H9 (cell line): ENCODE results near the gene TMEM200A. TPM values are rescaled to one million over a fixed set of nuclear protein-coding genes. Genes with fewer than 3 reads are reported as not detected.

Experiments used
- DNase-seq: peaks from one replicate; pipeline ENCODE4 v3.0.0-alpha.2; 2017
- H2AFZ ChIP-seq: one replicate; pipeline ENCODE4 v1.6.1; 2013; ENCODE audit warnings: mild to moderate bottlenecking, low read length, control low read depth, moderate library complexity
- H2AK5ac ChIP-seq: 2 replicates; pipeline ENCODE4 v1.6.1; 2013; ENCODE audit warnings: low read length, control low read depth, mixed read lengths; ENCODE audit not compliant: insufficient read length
- H2BK120ac ChIP-seq: one replicate; pipeline ENCODE4 v1.6.1; 2013; ENCODE audit warnings: low read depth, mild to moderate bottlenecking, low read length, control low read depth, inconsistent platforms; ENCODE audit not compliant: poor library complexity, severe bottlenecking
- H2BK12ac ChIP-seq: 2 replicates; pipeline ENCODE4 v1.6.1; 2013; ENCODE audit warnings: low read length, control low read depth, mixed read lengths, low read depth; ENCODE audit not compliant: insufficient read length
- H2BK15ac ChIP-seq: 2 replicates; pipeline ENCODE4 v1.6.1; 2013; ENCODE audit warnings: low read depth, low read length, control low read depth
- H2BK20ac ChIP-seq: one replicate; pipeline ENCODE4 v1.6.1; 2013; ENCODE audit warnings: low read depth, mild to moderate bottlenecking, low read length, control low read depth, inconsistent platforms; ENCODE audit not compliant: poor library complexity, severe bottlenecking
- H2BK5ac ChIP-seq: 2 replicates; pipeline ENCODE4 v1.6.1; 2013; ENCODE audit warnings: low read length, control low read depth, mixed read lengths; ENCODE audit not compliant: insufficient read length
- H3K14ac ChIP-seq: 2 replicates; pipeline ENCODE4 v1.6.1; 2013; ENCODE audit warnings: low read length, control low read depth; ENCODE audit not compliant: insufficient read depth
- H3K18ac ChIP-seq: 2 replicates; pipeline ENCODE4 v1.6.1; 2013; ENCODE audit warnings: low read depth, mild to moderate bottlenecking, mixed read lengths, low read length, control low read depth; ENCODE audit not compliant: insufficient read length
- H3K23ac ChIP-seq: 2 replicates; pipeline ENCODE4 v1.6.1; 2013; ENCODE audit warnings: low read length, control low read depth, mixed read lengths, low read depth; ENCODE audit not compliant: insufficient read length
- H3K23me2 ChIP-seq: 2 replicates; pipeline ENCODE4 v1.6.1; 2013; ENCODE audit warnings: low read depth, mild to moderate bottlenecking, mixed read lengths, low read length, control low read depth; ENCODE audit not compliant: insufficient read length, poor library complexity, severe bottlenecking
- H3K27ac ChIP-seq: 2 replicates; pipeline ENCODE4 v1.5.1; 2013; ENCODE audit warnings: low read length, control low read depth, mixed read lengths, low read depth; ENCODE audit not compliant: insufficient read length
- H3K27me3 ChIP-seq: 2 replicates; pipeline ENCODE4 v1.6.1; 2013; ENCODE audit warnings: low read length, control low read depth, inconsistent platforms; ENCODE audit not compliant: insufficient read depth
- H3K4ac ChIP-seq: 2 replicates; pipeline ENCODE4 v1.6.1; 2013; ENCODE audit warnings: low read depth, mild to moderate bottlenecking, control low read depth, inconsistent platforms, low read length, moderate library complexity
- H3K4me1 ChIP-seq: 2 replicates; pipeline ENCODE4 v1.6.1; 2013; ENCODE audit warnings: low read length, control low read depth, inconsistent platforms; ENCODE audit not compliant: insufficient read depth
- H3K4me2 ChIP-seq: 2 replicates; pipeline ENCODE4 v1.6.1; 2013; ENCODE audit warnings: low read length, control low read depth, mixed read lengths; ENCODE audit not compliant: insufficient read length, insufficient read depth
- H3K56ac ChIP-seq: 2 replicates; pipeline ENCODE4 v1.6.1; 2013; ENCODE audit warnings: low read depth, mild to moderate bottlenecking, mixed read lengths, low read length, control low read depth; ENCODE audit not compliant: insufficient read length
- H3K79me1 ChIP-seq: 2 replicates; pipeline ENCODE4 v1.6.1; 2013; ENCODE audit warnings: low read depth, mild to moderate bottlenecking, moderate library complexity, low read length, control low read depth, inconsistent platforms; ENCODE audit not compliant: insufficient read depth, poor library complexity, severe bottlenecking
- H3K79me2 ChIP-seq: 2 replicates; pipeline ENCODE4 v1.6.1; 2013; ENCODE audit warnings: low read length, control low read depth, inconsistent platforms; ENCODE audit not compliant: insufficient read depth
- H3K9ac ChIP-seq: 2 replicates; pipeline ENCODE4 v1.6.1; 2013; ENCODE audit warnings: low read length, control low read depth, mixed read lengths; ENCODE audit not compliant: insufficient read length; ENCODE audit errors: extremely low read depth
- H3K9me3 ChIP-seq: one replicate; pipeline ENCODE4 v1.6.1; 2013; ENCODE audit warnings: low read depth, low read length, inconsistent platforms; ENCODE audit not compliant: control insufficient read depth
- H3T11ph ChIP-seq: one replicate; pipeline ENCODE4 v1.6.1; 2013; ENCODE audit warnings: mild to moderate bottlenecking, low read length, control low read depth, inconsistent platforms
- H4K20me1 ChIP-seq: one replicate; pipeline ENCODE4 v1.6.1; 2013; ENCODE audit not compliant: control insufficient read depth, insufficient read length, insufficient read depth
- H4K5ac ChIP-seq: 2 replicates; pipeline ENCODE4 v1.6.1; 2013; ENCODE audit warnings: low read depth, mild to moderate bottlenecking, mixed read lengths, low read length, control low read depth; ENCODE audit not compliant: insufficient read length
- H4K8ac ChIP-seq: replicated peaks from 2 replicates; pipeline ENCODE4 v1.6.1; 2013; ENCODE audit warnings: low read length, control low read depth, mixed read lengths, low read depth; ENCODE audit not compliant: insufficient read length
- H4K91ac ChIP-seq: 2 replicates; pipeline ENCODE4 v1.6.1; 2013; ENCODE audit warnings: low read depth, mild to moderate bottlenecking, moderate library complexity, mixed read lengths, low read length, control low read depth; ENCODE audit not compliant: insufficient read length
- H3K27ac Mint-ChIP-seq, 3 experiments: 2 replicates in 2 of 3; 3 replicates in 1 of 3; pipeline ENCODE4 v1.8.0; 2020 to 2021; ENCODE audit warnings: mixed read lengths in 3 of 3, mild to moderate bottlenecking in 1 of 3, moderate library complexity in 1 of 3
- H3K27me3 Mint-ChIP-seq: 2 replicates; pipeline ENCODE4 v1.8.0; 2021; ENCODE audit warnings: low read depth, mild to moderate bottlenecking, moderate library complexity, mixed read lengths
- H3K36me3 Mint-ChIP-seq, 3 experiments: 2 replicates in 2 of 3; 3 replicates in 1 of 3; pipeline ENCODE4 v1.8.0; 2020 to 2021; ENCODE audit warnings: low read depth in 3 of 3, mixed read lengths in 3 of 3; ENCODE audit not compliant: insufficient read depth in 1 of 3
- H3K4me1 Mint-ChIP-seq, 2 experiments: 2 replicates each; pipeline ENCODE4 v1.8.0; 2020; ENCODE audit warnings: mixed read lengths in 2 of 2
- H3K4me3 Mint-ChIP-seq, 2 experiments: 2 replicates in 1 of 2; 3 replicates in 1 of 2; pipeline ENCODE4 v1.8.0; 2020 to 2021; ENCODE audit warnings: mild to moderate bottlenecking in 2 of 2, mixed read lengths in 2 of 2, moderate library complexity in 1 of 2
- H3K9me3 Mint-ChIP-seq, 2 experiments: 2 replicates in 1 of 2; 3 replicates in 1 of 2; pipeline ENCODE4 v1.8.0; 2020; ENCODE audit warnings: mild to moderate bottlenecking in 2 of 2, mixed read lengths in 2 of 2, moderate library complexity in 1 of 2
- CTCF ChIP-seq: fragments of 200-600 bp; sonication (generic); conservative IDR thresholded peaks from 3 replicates; pipeline ENCODE4 v1.8.0; 2021; ENCODE audit warnings: antibody characterized with exemption, mild to moderate bottlenecking
- WGBS: extraction: QIAGEN DNeasy Blood & Tissue Kit; methylation state at CpG from one replicate; pipeline ENCODE4 v1.1.7; 2013; ENCODE audit warnings: missing lambda C conversion rate, low lambda C conversion rate, mixed read lengths; ENCODE audit not compliant: insufficient read length; ENCODE audit errors: extremely low coverage; 5-methylcytosine and 5-hydroxymethylcytosine counted together
- total RNA-seq: library from RNA; stranded (reverse); gene quantifications from 2 replicates; pipeline ENCODE4 v1.2.1, GENCODE V29; 2021

TMEM200A gene
- total RNA-seq, 1 experiment from 2014 or later = 6.1 TPM

- Histone ChIP-seq H3T11ph (no peak overlapping the region), H2AFZ (no peak overlapping the region), H4K20me1 (no peaks in the 10 kb centered on the region), H3K14ac (no peak overlapping the region), H2BK5ac (no peak overlapping the region), H3K4me2 (no peak overlapping the region), H2BK15ac (no peak overlapping the region), H3K27me3 (no peaks in the 10 kb centered on the region), H4K91ac (no peak overlapping the region), H3K27ac (no peak overlapping the region), H3K18ac (no peak overlapping the region), H3K79me1 (peaks cover 2% of the 10 kb centered on the region), H2BK20ac (no peak overlapping the region), H2BK12ac (no peak overlapping the region), H3K9me3 (no peaks in the 10 kb centered on the region), H2BK120ac (no peak overlapping the region), H3K4ac (no peak overlapping the region), H3K79me2 (no peaks in the 10 kb centered on the region; the same call in 1 of the 2 replicates), H3K23me2 (no peaks in the 10 kb centered on the region), H3K56ac (no peak overlapping the region), H3K4me1 (peaks cover 5% of the 10 kb centered on the region; the same call in 1 of the 2 replicates), H2AK5ac (no peak overlapping the region), H3K9ac (no peak overlapping the region), H3K23ac (no peak overlapping the region), H4K5ac (no peak overlapping the region), H4K8ac (no peak overlapping the region)
- H3K4me3 Mint-ChIP-seq = no peak overlapping the region
- H3K27ac Mint-ChIP-seq = no peak overlapping the region; a peak in 1 of 7 replicates
- TF ChIP-seq CTCF = no peak
- DNase-seq = no peak
- no CpG with 5 or more reads among the region's 1 CpG for WGBS
- no peaks in the 10 kb centered on the region for H3K27me3 Mint-ChIP-seq
- no peaks in the 10 kb centered on the region for H3K9me3 Mint-ChIP-seq
- H3K4me1 Mint-ChIP-seq = peaks cover 45 to 50% of the 10 kb centered on the region in 2 experiments
- no peaks in the 10 kb centered on the region for H3K36me3 Mint-ChIP-seq
Measured at GRCh38 chr6:130372786-130373185, 7.0 kb downstream of the TMEM200A start.
